GM21447 (cell line): ENCODE results near the gene STAT3.
A peak's percentile ranks its signal among the peaks of the same experiment; 100 is the strongest.

Experiments
- ATAC-seq: cut with Tn5 transposase; IDR thresholded peaks from one replicate; pipeline ENCODE4 v1.9.1; 2021; ENCODE audit not compliant: unreplicated experiment

Gene STAT3

DNA sequence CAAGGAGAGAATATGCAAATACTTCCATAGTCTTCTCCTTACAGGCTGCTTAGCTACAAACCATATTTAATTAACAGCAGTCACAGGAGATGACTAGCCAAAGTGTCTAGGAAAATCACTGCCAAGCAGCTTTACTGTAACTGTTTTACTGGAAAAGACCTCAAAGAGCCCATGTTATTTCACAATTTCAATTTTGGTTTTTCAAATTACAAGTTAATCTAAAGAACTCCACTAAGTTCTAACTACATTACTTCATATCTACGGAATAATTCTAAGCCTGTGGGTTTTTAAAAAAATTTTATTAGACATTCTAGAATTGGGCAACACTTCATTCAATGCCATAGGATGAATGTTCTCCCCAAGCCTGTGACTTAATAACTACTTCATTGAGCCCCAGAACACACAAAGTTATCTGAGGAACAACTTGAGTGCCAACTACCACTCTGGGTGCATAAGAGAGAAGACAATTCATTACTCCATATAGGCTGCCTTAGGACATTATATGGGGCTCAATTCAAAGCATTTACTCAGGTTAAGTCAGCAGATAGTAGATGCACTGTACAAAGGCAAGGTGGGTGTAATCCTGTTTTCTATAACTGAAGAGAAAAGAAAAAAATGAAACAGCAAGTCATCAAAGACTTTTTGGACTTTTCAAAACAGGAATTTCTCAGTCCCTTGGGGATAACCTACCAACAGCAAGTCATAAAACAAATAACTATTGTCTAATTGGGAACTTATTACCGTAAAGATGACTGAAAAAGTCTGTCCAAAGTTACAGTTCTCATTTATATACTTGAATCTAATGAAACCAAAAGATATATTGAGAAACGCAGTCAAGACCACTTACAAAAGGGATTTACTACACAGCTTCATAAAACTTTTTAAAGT is 33.0 kb downstream of the STAT3 start:
- ATAC-seq = no peak

DNA sequence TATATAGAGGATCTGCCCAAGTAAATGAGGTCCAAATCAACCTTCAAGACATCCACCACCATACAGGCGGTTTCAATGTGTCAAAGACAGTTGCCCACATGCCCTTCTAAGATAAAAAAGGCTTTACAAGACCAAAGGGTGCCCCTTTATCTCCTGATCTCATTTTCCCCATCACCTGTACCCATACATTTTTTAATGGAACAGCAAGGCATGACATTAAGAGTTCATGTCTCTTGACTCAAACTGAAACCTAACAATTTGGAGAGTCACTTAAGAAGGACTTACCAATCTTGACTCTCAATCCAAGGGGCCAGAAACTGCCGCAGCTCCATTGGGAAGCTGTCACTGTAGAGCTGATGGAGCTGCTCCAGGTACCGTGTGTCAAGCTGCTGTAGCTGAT is 40.1 kb downstream of the STAT3 start:
- ATAC-seq = no peak

DNA sequence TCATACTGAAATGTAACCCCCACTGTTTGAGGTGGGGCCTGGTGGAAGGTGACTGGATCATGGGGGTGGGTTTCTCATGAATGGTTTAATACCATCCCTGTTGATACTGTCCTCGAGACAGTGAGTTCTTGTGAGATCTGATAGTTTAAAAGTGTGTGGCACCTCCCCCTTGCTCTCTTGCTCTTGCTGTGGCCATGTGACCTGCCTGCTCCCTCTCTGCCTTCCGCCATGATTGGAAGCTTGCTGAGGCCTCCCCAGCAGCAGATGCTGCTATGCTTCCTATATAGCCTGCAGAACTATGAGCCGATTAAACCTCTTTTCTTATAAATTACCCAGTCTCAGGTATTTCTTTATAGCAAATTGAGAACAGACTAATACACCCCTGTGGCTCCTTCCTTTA is 40.6 kb downstream of the STAT3 start:
- ATAC-seq = no peak

DNA sequence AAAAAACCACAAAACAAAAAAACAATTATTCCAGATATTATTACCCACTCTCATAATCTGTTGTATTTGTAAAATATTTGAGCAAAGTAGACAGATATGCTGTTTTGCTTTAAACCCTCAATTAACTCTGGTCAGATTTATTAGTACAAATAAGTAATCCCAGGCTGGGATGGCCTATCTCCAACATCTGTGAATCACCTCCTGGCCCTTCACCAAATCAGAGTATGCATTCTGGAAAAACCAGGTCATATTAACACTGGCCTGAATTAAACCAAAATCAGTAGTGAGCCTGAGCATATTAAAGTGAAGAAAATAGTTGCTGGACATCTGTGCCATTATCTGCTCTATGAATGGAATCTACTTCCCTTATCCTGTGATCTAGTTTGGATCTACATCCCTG is 41.0 kb downstream of the STAT3 start:
- ATAC-seq = no peak

DNA sequence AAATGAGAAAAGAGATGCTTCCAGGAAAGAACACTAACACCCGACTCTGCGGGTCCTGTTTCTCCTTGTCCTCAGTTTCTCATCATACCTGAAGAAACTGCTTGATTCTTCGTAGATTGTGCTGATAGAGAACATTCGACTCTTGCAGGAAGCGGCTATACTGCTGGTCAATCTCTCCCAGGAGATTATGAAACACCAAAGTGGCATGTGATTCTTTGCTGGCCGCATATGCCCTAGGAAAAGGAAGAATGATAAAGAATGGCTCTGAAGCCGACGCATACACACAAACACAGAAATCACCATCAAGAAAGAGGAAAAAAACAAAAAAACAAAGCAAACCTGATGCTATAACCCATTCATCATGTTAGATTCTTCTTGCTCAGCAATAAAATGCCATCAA is 41.8 kb downstream of the STAT3 start:
- ATAC-seq = no peak

DNA sequence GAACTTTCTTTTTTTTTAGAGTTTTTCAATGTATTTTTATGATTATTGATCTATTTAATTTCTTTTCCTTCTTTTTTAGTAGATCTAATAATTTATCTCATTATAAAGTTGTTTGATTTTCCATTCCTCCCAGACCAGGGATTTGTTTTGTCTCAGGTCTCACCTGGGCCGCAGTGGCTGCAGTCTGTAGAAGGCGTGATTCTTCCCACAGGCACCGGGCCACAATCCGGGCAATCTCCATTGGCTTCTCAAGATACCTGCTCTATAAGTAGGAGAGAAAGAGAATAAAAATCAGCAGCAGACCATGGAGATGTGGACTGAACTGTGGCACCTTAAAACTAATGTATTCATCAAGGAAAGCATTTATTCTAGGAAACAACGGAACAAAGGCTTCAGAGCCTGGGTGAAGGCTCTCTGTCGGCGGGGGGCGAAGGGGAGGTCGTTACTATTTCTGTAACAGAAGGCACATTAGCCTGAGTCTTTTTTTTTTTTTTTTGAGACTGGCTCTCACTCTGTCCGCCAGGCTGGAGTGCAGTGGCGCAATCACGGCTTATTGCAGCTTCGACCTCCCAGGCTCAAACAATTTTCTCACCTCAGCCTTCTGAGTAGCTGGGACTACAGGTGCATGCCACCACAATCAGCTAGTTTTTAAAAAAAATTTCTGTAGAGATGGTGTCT is 42.7 kb downstream of the STAT3 start:
- ATAC-seq = no peak

DNA sequence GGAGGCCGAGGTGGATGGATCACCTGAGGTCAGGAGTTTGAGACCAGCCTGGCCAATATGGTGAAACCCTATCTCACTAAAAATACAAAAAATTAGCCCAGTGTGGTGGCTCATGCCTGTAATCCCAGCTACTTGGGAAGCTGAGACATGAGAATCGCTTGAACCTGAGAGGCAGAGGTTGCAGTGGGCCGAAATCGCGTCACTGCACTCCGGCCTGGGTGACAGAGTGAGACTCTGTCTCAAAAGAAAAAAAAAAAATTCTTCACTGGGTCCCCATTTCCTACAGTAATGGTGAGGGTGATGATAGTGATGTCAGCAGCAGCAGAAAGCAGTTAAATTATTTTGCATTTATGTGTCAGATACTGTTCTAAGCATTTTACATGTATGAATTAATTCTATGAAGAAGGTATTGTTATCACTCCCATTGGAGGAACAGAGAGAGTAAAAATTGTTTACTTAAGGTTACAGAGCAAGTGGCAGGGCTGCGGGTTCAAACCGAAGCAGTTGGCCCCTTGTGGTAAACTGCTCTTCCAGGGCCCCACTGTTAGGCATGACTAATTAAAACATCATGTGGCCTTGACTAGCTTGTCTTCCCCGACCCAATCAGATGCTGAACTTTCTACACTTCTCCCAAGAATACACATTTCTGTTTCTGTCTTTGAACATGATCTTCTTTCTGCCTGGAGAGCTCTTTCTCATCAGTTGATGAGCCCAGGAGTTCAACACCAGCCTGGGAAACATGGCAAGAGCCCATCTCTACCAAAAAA is 45.8 kb downstream of the STAT3 start:
- no peak for ATAC-seq

- no peak for ATAC-seq
These were observed 46.7 kb downstream of the STAT3 start for GRCh38 chr17:42341568-42341967.

- no peak for ATAC-seq
These were observed 47.5 kb downstream of the STAT3 start for GRCh38 chr17:42340691-42341127.

- no peak for ATAC-seq
These were observed 49.0 kb downstream of the STAT3 start for GRCh38 chr17:42339221-42339620.

GRCh38 chr17:42338427-42338985 is 49.7 kb downstream of the STAT3 start:
- no peak for ATAC-seq

GRCh38 chr17:42337442-42337841 is 50.8 kb downstream of the STAT3 start:
- peak; percentile 52 for ATAC-seq

DNA sequence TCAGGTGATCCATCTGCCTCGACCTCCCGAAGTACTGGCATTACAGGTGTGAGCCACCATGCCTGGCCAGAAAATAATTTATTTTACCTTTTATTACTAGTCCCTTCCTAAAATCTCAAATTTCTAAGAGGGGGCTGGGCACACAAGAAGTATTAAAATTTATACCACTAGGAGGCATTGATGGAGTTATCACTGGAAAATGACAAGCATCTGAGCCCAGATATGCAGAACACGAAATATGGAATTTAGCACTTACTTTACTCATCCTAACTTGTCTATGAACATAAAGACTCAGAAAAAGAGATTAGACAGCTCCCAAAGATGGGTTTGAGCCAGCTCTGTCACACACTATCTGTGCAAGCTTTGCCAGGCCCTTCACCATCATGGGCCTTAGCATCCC is 53.6 kb downstream of the STAT3 start:
- no peak for ATAC-seq

DNA sequence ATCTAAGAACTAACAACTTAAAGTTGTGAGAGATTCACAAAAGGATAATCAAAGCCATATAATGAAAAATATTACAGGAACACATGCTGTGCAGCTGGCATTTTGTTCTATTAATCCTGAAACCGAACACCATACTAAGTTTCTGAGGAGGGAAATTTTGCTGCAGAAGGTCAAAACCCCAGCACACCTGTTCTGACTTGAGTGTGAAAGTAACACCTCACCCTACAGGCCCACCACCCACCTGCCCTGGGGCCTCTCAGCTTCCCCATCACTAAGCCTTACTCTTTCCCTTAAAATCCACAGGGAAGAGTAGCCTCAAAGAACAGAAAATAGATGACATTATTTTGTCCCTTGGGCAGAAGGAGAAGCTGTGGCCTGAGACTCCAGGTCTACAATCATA is 55.2 kb downstream of the STAT3 start:
- ATAC-seq = no peak

DNA sequence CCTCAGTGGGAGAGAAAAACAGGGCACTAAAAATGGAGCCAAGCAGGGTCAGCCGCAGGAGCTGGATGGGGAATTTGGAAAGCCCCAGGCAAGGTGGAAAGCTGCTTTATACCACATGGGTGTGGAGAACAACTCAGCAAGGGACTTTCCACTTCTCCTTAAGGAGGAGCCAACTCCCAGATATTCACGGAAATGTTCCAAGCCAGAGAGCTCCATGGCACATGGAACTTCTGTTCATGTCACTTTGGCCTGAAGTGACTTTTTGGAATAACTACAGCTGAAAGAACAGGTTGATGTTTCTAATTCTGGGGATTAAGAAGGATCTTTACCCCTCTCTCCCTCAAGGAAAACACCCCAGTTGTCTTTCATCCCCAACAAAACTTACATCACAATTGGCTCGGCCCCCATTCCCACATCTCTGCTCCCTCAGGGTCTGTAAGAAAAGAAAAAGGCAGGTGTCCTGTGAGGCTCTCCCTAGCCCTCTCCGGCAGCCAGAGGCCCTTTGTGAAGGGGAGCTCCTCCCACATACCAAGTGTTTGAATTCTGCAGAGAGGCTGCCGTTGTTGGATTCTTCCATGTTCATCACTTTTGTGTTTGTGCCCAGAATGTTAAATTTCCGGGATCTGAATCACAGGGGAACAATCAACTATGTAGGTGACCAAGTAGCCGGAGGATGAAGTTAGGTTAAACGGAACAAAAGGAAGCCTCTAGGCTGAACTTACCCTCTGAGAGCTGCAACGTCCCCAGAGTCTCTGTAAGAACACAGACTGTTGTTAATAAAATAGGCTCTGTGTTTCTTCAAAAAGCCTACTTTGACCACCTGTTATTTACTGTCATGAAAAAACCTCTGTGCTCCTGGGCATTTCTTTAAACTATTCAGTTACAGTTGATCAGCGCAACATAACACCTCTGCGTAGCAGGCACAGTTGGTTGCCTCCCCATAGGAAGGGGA is 58.9 kb downstream of the STAT3 start:
- ATAC-seq = no peak

DNA sequence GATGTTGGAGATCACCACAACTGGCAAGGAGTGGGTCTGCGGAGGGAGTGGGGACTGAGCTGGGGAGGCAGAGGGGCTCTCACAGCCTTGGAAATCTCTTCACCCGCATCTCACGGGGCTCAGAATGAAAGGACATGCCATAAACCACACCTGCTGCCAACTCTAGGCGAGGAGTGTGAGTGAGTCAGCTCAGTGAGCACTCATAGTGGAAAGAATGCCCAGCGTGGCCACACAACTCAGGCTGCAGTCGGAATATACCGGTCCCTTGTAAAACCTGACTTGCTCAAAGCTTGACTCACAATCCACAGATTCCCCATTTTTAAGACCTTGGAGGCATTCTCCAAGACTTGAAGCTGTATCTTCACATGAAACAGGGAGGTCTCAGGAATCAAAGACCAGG is 63.2 kb downstream of the STAT3 start:
- no peak for ATAC-seq

GRCh38 chr17:42323268-42323773 is 64.9 kb downstream of the STAT3 start:
- no peak for ATAC-seq

- ATAC-seq = no peak
These were observed 65.6 kb downstream of the STAT3 start for GRCh38 chr17:42322382-42323267.

DNA sequence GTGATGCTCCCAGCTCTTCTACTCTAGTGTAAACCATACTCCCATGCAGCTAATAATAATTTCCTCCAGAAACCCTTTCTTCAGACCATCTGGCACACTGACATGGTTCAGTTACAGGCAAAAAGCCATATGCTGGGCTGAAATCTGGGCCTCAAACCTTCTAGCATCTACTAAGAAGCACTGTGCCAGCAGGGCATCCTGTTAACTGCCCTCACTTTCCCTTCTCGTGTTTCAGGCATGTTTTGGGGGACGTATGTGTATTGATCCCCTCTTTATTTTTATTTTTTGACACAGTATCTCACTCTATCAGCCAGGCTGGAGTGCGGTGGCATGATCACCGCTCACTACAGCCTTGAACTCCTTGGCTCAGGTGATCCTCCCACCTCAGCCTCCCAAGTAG is 66.7 kb downstream of the STAT3 start:
- ATAC-seq = no peak
